H9 (cell line): ENCODE data around the gene DYRK4. TPM values are rescaled to one million over a fixed set of nuclear protein-coding genes. Genes with fewer than 3 reads are reported as not detected.

Experiments
- DNase-seq: peaks from one replicate; pipeline ENCODE4 v3.0.0-alpha.2; 2017
- H2AFZ ChIP-seq: one replicate; pipeline ENCODE4 v1.6.1; 2013; ENCODE audit warnings: mild to moderate bottlenecking, low read length, control low read depth, moderate library complexity
- H2AK5ac ChIP-seq: 2 replicates; pipeline ENCODE4 v1.6.1; 2013; ENCODE audit warnings: low read length, control low read depth, mixed read lengths; ENCODE audit not compliant: insufficient read length
- H2BK120ac ChIP-seq: one replicate; pipeline ENCODE4 v1.6.1; 2013; ENCODE audit warnings: low read depth, mild to moderate bottlenecking, low read length, control low read depth, inconsistent platforms; ENCODE audit not compliant: poor library complexity, severe bottlenecking
- H2BK12ac ChIP-seq: 2 replicates; pipeline ENCODE4 v1.6.1; 2013; ENCODE audit warnings: low read length, control low read depth, mixed read lengths, low read depth; ENCODE audit not compliant: insufficient read length
- H2BK15ac ChIP-seq: 2 replicates; pipeline ENCODE4 v1.6.1; 2013; ENCODE audit warnings: low read depth, low read length, control low read depth
- H2BK20ac ChIP-seq: one replicate; pipeline ENCODE4 v1.6.1; 2013; ENCODE audit warnings: low read depth, mild to moderate bottlenecking, low read length, control low read depth, inconsistent platforms; ENCODE audit not compliant: poor library complexity, severe bottlenecking
- H2BK5ac ChIP-seq: 2 replicates; pipeline ENCODE4 v1.6.1; 2013; ENCODE audit warnings: low read length, control low read depth, mixed read lengths; ENCODE audit not compliant: insufficient read length
- H3K14ac ChIP-seq: 2 replicates; pipeline ENCODE4 v1.6.1; 2013; ENCODE audit warnings: low read length, control low read depth; ENCODE audit not compliant: insufficient read depth
- H3K18ac ChIP-seq: 2 replicates; pipeline ENCODE4 v1.6.1; 2013; ENCODE audit warnings: low read depth, mild to moderate bottlenecking, mixed read lengths, low read length, control low read depth; ENCODE audit not compliant: insufficient read length
- H3K23ac ChIP-seq: 2 replicates; pipeline ENCODE4 v1.6.1; 2013; ENCODE audit warnings: low read length, control low read depth, mixed read lengths, low read depth; ENCODE audit not compliant: insufficient read length
- H3K23me2 ChIP-seq: 2 replicates; pipeline ENCODE4 v1.6.1; 2013; ENCODE audit warnings: low read depth, mild to moderate bottlenecking, mixed read lengths, low read length, control low read depth; ENCODE audit not compliant: insufficient read length, poor library complexity, severe bottlenecking
- H3K27ac ChIP-seq: 2 replicates; pipeline ENCODE4 v1.5.1; 2013; ENCODE audit warnings: low read length, control low read depth, mixed read lengths, low read depth; ENCODE audit not compliant: insufficient read length
- H3K27me3 ChIP-seq: 2 replicates; pipeline ENCODE4 v1.6.1; 2013; ENCODE audit warnings: low read length, control low read depth, inconsistent platforms; ENCODE audit not compliant: insufficient read depth
- H3K4ac ChIP-seq: 2 replicates; pipeline ENCODE4 v1.6.1; 2013; ENCODE audit warnings: low read depth, mild to moderate bottlenecking, control low read depth, inconsistent platforms, low read length, moderate library complexity
- H3K4me1 ChIP-seq: 2 replicates; pipeline ENCODE4 v1.6.1; 2013; ENCODE audit warnings: low read length, control low read depth, inconsistent platforms; ENCODE audit not compliant: insufficient read depth
- H3K4me2 ChIP-seq: 2 replicates; pipeline ENCODE4 v1.6.1; 2013; ENCODE audit warnings: low read length, control low read depth, mixed read lengths; ENCODE audit not compliant: insufficient read length, insufficient read depth
- H3K56ac ChIP-seq: 2 replicates; pipeline ENCODE4 v1.6.1; 2013; ENCODE audit warnings: low read depth, mild to moderate bottlenecking, mixed read lengths, low read length, control low read depth; ENCODE audit not compliant: insufficient read length
- H3K79me1 ChIP-seq: 2 replicates; pipeline ENCODE4 v1.6.1; 2013; ENCODE audit warnings: low read depth, mild to moderate bottlenecking, moderate library complexity, low read length, control low read depth, inconsistent platforms; ENCODE audit not compliant: insufficient read depth, poor library complexity, severe bottlenecking
- H3K79me2 ChIP-seq: 2 replicates; pipeline ENCODE4 v1.6.1; 2013; ENCODE audit warnings: low read length, control low read depth, inconsistent platforms; ENCODE audit not compliant: insufficient read depth
- H3K9ac ChIP-seq: 2 replicates; pipeline ENCODE4 v1.6.1; 2013; ENCODE audit warnings: low read length, control low read depth, mixed read lengths; ENCODE audit not compliant: insufficient read length; ENCODE audit errors: extremely low read depth
- H3K9me3 ChIP-seq: one replicate; pipeline ENCODE4 v1.6.1; 2013; ENCODE audit warnings: low read depth, low read length, inconsistent platforms; ENCODE audit not compliant: control insufficient read depth
- H3T11ph ChIP-seq: one replicate; pipeline ENCODE4 v1.6.1; 2013; ENCODE audit warnings: mild to moderate bottlenecking, low read length, control low read depth, inconsistent platforms
- H4K20me1 ChIP-seq: one replicate; pipeline ENCODE4 v1.6.1; 2013; ENCODE audit not compliant: control insufficient read depth, insufficient read length, insufficient read depth
- H4K5ac ChIP-seq: 2 replicates; pipeline ENCODE4 v1.6.1; 2013; ENCODE audit warnings: low read depth, mild to moderate bottlenecking, mixed read lengths, low read length, control low read depth; ENCODE audit not compliant: insufficient read length
- H4K8ac ChIP-seq: replicated peaks from 2 replicates; pipeline ENCODE4 v1.6.1; 2013; ENCODE audit warnings: low read length, control low read depth, mixed read lengths, low read depth; ENCODE audit not compliant: insufficient read length
- H4K91ac ChIP-seq: 2 replicates; pipeline ENCODE4 v1.6.1; 2013; ENCODE audit warnings: low read depth, mild to moderate bottlenecking, moderate library complexity, mixed read lengths, low read length, control low read depth; ENCODE audit not compliant: insufficient read length
- H3K27ac Mint-ChIP-seq, 3 experiments: 2 replicates in 2 of 3; 3 replicates in 1 of 3; pipeline ENCODE4 v1.8.0; 2020 to 2021; ENCODE audit warnings: mixed read lengths in 3 of 3, mild to moderate bottlenecking in 1 of 3, moderate library complexity in 1 of 3
- H3K27me3 Mint-ChIP-seq: 2 replicates; pipeline ENCODE4 v1.8.0; 2021; ENCODE audit warnings: low read depth, mild to moderate bottlenecking, moderate library complexity, mixed read lengths
- H3K36me3 Mint-ChIP-seq, 3 experiments: 2 replicates in 2 of 3; 3 replicates in 1 of 3; pipeline ENCODE4 v1.8.0; 2020 to 2021; ENCODE audit warnings: low read depth in 3 of 3, mixed read lengths in 3 of 3; ENCODE audit not compliant: insufficient read depth in 1 of 3
- H3K4me1 Mint-ChIP-seq, 2 experiments: 2 replicates each; pipeline ENCODE4 v1.8.0; 2020; ENCODE audit warnings: mixed read lengths in 2 of 2
- H3K4me3 Mint-ChIP-seq, 2 experiments: 2 replicates in 1 of 2; 3 replicates in 1 of 2; pipeline ENCODE4 v1.8.0; 2020 to 2021; ENCODE audit warnings: mild to moderate bottlenecking in 2 of 2, mixed read lengths in 2 of 2, moderate library complexity in 1 of 2
- H3K9me3 Mint-ChIP-seq, 2 experiments: 2 replicates in 1 of 2; 3 replicates in 1 of 2; pipeline ENCODE4 v1.8.0; 2020; ENCODE audit warnings: mild to moderate bottlenecking in 2 of 2, mixed read lengths in 2 of 2, moderate library complexity in 1 of 2
- WGBS: extraction: QIAGEN DNeasy Blood & Tissue Kit; methylation state at CpG from one replicate; pipeline ENCODE4 v1.1.7; 2013; ENCODE audit warnings: missing lambda C conversion rate, low lambda C conversion rate, mixed read lengths; ENCODE audit not compliant: insufficient read length; ENCODE audit errors: extremely low coverage; 5-methylcytosine and 5-hydroxymethylcytosine counted together
- total RNA-seq: library from RNA; stranded (reverse); gene quantifications from 2 replicates; pipeline ENCODE4 v1.2.1, GENCODE V29; 2021
- TF ChIP-seq, protein P1 (sequence below): fragments of 200-600 bp; sonication (generic); conservative IDR thresholded peaks from 3 replicates; pipeline ENCODE4 v1.8.0; 2021; ENCODE audit warnings: antibody characterized with exemption, mild to moderate bottlenecking

Gene DYRK4
- total RNA-seq, 1 experiment from 2014 or later: 15.5 TPM

DNA sequence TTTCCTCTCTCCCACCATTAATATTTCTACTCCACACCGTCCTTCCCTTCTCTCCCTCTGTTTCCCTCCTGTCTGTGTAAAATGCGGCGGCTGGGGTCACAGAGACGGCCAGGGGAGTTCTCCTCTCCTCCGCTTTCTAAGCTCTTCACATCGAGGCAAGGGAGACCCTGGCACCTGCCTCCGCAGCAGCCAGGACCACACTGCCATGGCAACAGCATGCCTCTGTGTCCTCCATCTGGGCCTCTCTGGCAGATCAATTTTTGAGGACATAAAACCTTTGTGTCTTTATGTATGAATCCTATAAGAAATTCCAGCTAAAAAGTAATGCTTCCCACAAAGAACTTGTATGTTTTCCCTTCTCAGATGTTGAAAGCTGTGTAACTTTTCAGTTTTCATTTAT, 41.4 kb downstream of the DYRK4 start:
- DNase-seq: no peak

More for the DNA sequence above, 41.4 kb downstream of the DYRK4 start:
- Histone ChIP-seq H3K9ac (no peak overlapping the region), H3K27me3 (no peaks in the 10 kb centered on the region), H3K79me2 (no peaks in the 10 kb centered on the region), H4K91ac (no peak overlapping the region), H4K5ac (no peak overlapping the region), H3K23me2 (peaks cover 3% of the 10 kb centered on the region), H3K9me3 (no peaks in the 10 kb centered on the region), H3K4ac (no peak overlapping the region), H3K23ac (no peak overlapping the region), H2AFZ (no peak overlapping the region), H2BK5ac (no peak overlapping the region), H4K8ac (no peak overlapping the region), H2BK120ac (no peak overlapping the region), H3K14ac (no peak overlapping the region), H3T11ph (no peak overlapping the region), H3K79me1 (no peaks in the 10 kb centered on the region), H2AK5ac (no peak overlapping the region), H3K4me2 (no peak overlapping the region), H3K4me1 (no peaks in the 10 kb centered on the region), H3K56ac (no peak overlapping the region), H4K20me1 (no peaks in the 10 kb centered on the region), H2BK15ac (no peak overlapping the region), H3K18ac (no peak overlapping the region), H2BK20ac (no peak overlapping the region), H2BK12ac (no peak overlapping the region), H3K27ac (no peak overlapping the region)
- Mint-ChIP-seq H3K27me3 (peaks cover 21% of the 10 kb centered on the region), H3K27ac (no peak overlapping the region), H3K4me1 (peaks cover 0 to 10% of the 10 kb centered on the region in 2 experiments; a peak in 3 of 4 replicates), H3K36me3 (peaks cover 0 to 5% (median 0%) of the 10 kb centered on the region in 3 experiments; a peak in 1 of 7 replicates), H3K9me3 (no peaks in the 10 kb centered on the region), H3K4me3 (no peak overlapping the region)
- 100% methylated on average over 1 of the region's 7 CpGs for WGBS
- TF ChIP-seq, protein P1, sequence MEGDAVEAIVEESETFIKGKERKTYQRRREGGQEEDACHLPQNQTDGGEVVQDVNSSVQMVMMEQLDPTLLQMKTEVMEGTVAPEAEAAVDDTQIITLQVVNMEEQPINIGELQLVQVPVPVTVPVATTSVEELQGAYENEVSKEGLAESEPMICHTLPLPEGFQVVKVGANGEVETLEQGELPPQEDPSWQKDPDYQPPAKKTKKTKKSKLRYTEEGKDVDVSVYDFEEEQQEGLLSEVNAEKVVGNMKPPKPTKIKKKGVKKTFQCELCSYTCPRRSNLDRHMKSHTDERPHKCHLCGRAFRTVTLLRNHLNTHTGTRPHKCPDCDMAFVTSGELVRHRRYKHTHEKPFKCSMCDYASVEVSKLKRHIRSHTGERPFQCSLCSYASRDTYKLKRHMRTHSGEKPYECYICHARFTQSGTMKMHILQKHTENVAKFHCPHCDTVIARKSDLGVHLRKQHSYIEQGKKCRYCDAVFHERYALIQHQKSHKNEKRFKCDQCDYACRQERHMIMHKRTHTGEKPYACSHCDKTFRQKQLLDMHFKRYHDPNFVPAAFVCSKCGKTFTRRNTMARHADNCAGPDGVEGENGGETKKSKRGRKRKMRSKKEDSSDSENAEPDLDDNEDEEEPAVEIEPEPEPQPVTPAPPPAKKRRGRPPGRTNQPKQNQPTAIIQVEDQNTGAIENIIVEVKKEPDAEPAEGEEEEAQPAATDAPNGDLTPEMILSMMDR: no peak
